ENCODE measurements around the gene PAF1. TPM values are rescaled to one million over a fixed set of nuclear protein-coding genes. Genes with fewer than 3 reads are reported as not detected.

PAF1 gene
- total and polyA plus RNA-seq, 2 of the 13 experiments (the other 11 are each of a cell fraction or from before 2014, with no cell fraction given) = 30.2 to 31.1 TPM

DNA sequence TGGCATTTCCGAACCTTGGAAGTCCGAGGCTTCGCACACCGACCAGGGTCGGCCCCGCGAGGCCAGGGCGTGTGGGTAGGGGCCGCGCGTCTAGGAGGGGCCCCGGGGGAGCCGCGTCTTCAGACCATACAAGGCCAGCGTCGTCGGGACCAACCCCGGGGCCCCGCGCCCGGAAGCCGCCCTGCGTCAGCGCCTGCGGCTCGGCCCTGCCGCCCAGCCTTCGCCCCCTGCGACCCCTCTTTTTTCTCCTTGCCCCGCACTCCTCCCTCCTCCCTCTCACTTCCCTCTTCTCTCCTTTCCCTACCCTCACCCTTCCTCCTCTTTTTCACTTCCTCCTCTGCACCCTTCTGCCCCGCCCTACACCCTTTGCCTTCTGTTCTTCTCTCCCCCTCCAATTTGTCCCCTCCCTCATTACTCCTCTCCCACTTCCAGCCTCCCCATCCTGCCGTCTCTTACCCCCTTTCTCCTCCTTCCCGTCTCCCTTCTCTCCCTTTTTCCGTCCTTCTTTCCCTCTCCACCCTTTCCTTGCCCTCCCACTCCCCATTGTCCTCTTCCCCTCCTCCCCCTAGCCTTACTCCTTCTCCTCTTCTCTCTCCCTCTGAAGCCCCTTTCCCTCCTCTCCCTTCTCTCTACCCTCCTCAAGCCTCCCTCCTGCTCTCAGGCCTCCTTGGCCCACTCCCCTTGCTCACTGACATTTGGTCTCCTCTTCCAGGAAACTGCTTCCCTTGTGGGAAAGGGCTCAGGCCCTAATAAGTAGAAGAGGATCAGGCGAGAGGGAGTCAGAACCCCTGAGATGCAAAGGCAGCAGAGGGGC, 19.3 kb upstream of the PAF1 start (continued):
- TF ChIP-seq, protein P1, sequence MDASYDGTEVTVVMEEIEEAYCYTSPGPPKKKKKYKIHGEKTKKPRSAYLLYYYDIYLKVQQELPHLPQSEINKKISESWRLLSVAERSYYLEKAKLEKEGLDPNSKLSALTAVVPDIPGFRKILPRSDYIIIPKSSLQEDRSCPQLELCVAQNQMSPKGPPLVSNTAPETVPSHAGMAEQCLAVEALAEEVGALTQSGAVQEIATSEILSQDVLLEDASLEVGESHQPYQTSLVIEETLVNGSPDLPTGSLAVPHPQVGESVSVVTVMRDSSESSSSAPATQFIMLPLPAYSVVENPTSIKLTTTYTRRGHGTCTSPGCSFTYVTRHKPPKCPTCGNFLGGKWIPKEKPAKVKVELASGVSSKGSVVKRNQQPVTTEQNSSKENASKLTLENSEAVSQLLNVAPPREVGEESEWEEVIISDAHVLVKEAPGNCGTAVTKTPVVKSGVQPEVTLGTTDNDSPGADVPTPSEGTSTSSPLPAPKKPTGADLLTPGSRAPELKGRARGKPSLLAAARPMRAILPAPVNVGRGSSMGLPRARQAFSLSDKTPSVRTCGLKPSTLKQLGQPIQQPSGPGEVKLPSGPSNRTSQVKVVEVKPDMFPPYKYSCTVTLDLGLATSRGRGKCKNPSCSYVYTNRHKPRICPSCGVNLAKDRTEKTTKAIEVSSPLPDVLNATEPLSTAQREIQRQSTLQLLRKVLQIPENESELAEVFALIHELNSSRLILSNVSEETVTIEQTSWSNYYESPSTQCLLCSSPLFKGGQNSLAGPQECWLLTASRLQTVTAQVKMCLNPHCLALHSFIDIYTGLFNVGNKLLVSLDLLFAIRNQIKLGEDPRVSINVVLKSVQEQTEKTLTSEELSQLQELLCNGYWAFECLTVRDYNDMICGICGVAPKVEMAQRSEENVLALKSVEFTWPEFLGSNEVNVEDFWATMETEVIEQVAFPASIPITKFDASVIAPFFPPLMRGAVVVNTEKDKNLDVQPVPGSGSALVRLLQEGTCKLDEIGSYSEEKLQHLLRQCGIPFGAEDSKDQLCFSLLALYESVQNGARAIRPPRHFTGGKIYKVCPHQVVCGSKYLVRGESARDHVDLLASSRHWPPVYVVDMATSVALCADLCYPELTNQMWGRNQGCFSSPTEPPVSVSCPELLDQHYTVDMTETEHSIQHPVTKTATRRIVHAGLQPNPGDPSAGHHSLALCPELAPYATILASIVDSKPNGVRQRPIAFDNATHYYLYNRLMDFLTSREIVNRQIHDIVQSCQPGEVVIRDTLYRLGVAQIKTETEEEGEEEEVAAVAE (CRISPR knock-in tag; IDR thresholded peaks at IDR 0.05; ENCODE audit: borderline replicate concordance) = no peak
- no peak for TF ChIP-seq ZNF773 (CRISPR knock-in tag; IDR thresholded peaks at IDR 0.05; ENCODE audit: borderline replicate concordance)
- TF ChIP-seq, protein P2, sequence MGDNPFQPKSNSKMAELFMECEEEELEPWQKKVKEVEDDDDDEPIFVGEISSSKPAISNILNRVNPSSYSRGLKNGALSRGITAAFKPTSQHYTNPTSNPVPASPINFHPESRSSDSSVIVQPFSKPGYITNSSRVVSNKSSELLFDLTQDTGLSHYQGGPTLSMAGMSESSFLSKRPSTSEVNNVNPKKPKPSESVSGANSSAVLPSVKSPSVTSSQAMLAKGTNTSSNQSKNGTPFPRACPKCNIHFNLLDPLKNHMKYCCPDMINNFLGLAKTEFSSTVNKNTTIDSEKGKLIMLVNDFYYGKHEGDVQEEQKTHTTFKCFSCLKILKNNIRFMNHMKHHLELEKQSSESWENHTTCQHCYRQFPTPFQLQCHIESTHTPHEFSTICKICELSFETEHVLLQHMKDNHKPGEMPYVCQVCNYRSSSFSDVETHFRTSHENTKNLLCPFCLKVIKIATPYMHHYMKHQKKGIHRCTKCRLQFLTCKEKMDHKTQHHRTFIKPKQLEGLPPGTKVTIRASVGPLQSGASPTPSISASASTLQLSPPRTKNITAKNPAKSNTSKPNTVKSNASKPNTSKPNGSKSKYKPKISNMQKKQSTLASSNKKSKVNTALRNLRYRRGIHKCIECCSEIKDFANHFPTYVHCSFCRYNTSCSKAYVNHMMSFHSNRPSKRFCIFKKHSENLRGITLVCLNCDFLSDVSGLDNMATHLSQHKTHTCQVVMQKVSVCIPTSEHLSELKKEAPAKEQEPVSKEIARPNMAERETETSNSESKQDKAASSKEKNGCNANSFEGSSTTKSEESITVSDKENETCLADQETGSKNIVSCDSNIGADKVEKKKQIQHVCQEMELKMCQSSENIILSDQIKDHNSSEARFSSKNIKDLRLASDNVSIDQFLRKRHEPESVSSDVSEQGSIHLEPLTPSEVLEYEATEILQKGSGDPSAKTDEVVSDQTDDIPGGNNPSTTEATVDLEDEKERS (CRISPR knock-in tag; IDR thresholded peaks at IDR 0.05) = no peak
- TF ChIP-seq NR2F2 (IDR thresholded peaks at IDR 0.05; ENCODE audit: borderline replicate concordance, low read depth) = no peak
- no peak for TF ChIP-seq ZFYVE20 (CRISPR knock-in tag; IDR thresholded peaks at IDR 0.05; ENCODE audit: borderline replicate concordance, low read depth)
- TF ChIP-seq POLR2AphosphoS5 (IDR thresholded peaks at IDR 0.05; ENCODE audit: low read depth, low read length) = no peak; the same call in 1 of the 2 replicates
- no peak for TF ChIP-seq DPF2 (CRISPR knock-in tag; IDR thresholded peaks at IDR 0.05; ENCODE audit: borderline replicate concordance, low read depth)
- no peak for TF ChIP-seq ZNF816 (CRISPR knock-in tag; IDR thresholded peaks at IDR 0.05; ENCODE audit: borderline replicate concordance)
- no peak for TF ChIP-seq ZNF850 (CRISPR knock-in tag; conservative IDR thresholded peaks at IDR 0.05)
- TF ChIP-seq NRL (CRISPR knock-in tag; IDR thresholded peaks at IDR 0.05; ENCODE audit: borderline replicate concordance) = no peak
- TF ChIP-seq RBM22 (optimal IDR thresholded peaks at IDR 0.05; ENCODE audit: low read length) = no peak
- no peak for TF ChIP-seq SP5 (CRISPR knock-in tag; IDR thresholded peaks at IDR 0.05; ENCODE audit: borderline replicate concordance, low read depth)
- TF ChIP-seq, protein P3, sequence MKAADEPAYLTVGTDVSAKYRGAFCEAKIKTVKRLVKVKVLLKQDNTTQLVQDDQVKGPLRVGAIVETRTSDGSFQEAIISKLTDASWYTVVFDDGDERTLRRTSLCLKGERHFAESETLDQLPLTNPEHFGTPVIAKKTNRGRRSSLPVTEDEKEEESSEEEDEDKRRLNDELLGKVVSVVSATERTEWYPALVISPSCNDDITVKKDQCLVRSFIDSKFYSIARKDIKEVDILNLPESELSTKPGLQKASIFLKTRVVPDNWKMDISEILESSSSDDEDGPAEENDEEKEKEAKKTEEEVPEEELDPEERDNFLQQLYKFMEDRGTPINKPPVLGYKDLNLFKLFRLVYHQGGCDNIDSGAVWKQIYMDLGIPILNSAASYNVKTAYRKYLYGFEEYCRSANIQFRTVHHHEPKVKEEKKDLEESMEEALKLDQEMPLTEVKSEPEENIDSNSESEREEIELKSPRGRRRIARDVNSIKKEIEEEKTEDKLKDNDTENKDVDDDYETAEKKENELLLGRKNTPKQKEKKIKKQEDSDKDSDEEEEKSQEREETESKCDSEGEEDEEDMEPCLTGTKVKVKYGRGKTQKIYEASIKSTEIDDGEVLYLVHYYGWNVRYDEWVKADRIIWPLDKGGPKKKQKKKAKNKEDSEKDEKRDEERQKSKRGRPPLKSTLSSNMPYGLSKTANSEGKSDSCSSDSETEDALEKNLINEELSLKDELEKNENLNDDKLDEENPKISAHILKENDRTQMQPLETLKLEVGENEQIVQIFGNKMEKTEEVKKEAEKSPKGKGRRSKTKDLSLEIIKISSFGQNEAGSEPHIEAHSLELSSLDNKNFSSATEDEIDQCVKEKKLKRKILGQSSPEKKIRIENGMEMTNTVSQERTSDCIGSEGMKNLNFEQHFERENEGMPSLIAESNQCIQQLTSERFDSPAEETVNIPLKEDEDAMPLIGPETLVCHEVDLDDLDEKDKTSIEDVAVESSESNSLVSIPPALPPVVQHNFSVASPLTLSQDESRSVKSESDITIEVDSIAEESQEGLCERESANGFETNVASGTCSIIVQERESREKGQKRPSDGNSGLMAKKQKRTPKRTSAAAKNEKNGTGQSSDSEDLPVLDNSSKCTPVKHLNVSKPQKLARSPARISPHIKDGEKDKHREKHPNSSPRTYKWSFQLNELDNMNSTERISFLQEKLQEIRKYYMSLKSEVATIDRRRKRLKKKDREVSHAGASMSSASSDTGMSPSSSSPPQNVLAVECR (CRISPR knock-in tag; IDR thresholded peaks at IDR 0.05; ENCODE audit: borderline replicate concordance) = 0 out of 2 replicates have a peak, but pooled peaks have one; percentile 48
- TF ChIP-seq, protein P4, sequence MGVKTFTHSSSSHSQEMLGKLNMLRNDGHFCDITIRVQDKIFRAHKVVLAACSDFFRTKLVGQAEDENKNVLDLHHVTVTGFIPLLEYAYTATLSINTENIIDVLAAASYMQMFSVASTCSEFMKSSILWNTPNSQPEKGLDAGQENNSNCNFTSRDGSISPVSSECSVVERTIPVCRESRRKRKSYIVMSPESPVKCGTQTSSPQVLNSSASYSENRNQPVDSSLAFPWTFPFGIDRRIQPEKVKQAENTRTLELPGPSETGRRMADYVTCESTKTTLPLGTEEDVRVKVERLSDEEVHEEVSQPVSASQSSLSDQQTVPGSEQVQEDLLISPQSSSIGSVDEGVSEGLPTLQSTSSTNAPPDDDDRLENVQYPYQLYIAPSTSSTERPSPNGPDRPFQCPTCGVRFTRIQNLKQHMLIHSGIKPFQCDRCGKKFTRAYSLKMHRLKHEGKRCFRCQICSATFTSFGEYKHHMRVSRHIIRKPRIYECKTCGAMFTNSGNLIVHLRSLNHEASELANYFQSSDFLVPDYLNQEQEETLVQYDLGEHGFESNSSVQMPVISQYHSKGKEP (CRISPR knock-in tag; IDR thresholded peaks at IDR 0.05) = no peak

All from HepG2 (cell line).